Stimulated activated CD8-positive, alpha-beta memory T cell treated with anti-CD3 and anti-CD28 coated beads, Interleukin-7, amount 100 ng/mL, for 24 hours (primary cell): ENCODE measurements around the gene SLC39A9.

Experiments used
- DNase-seq: peaks from one replicate; pipeline ENCODE4 v3.0.0-alpha.2; 2020; ENCODE audit warnings: low read depth

SLC39A9 gene, protein sequence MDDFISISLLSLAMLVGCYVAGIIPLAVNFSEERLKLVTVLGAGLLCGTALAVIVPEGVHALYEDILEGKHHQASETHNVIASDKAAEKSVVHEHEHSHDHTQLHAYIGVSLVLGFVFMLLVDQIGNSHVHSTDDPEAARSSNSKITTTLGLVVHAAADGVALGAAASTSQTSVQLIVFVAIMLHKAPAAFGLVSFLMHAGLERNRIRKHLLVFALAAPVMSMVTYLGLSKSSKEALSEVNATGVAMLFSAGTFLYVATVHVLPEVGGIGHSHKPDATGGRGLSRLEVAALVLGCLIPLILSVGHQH

DNA sequence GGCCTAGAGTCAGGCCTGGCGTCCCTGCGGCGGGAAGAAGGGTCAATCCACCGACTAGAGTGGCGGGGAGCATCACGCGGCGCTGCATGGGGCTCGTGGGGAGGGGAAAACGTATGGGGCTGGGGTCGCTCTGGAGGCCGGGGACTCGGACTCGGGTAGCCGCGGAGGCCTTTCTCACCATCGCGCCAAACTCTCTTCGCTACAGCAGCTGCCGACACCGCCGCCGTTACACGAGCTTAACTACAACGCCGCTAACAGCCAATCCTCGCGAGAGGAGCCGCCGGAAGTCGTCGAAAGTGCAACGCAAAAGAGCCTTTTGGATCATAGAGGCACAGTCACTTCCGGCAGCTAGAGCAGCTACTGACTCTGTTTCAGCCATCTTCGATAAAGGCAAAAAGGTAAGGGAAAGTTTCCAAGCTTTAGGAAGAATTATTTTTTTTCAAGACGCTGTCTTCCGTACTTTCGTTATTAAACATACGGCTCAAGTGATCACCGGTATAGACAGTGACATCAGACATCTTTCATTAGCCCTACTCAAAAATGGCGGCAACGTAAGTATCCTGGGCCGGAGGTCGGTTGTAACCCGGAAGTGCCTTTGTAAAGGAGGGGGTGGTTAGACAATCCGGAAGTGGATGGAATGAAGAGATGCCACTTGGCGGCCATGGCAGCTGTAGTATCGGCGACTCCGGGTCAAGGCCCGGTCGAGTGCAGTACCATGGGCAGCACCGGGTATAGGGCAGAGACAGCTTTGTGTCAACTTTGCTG lies at the start of gene SLC39A9, which contains the start of gene ERH:
SLC39A9 (plus strand) TSS at position 640 of the 765 bp plus-strand sequence. CDS start 678 bp downstream, outside the sequence.
ERH (minus strand) TSS at position 247 of the 765 bp plus-strand sequence; CDS start at position 181, 66 bp downstream.
- peak; percentile 87 for DNase-seq

DNA sequence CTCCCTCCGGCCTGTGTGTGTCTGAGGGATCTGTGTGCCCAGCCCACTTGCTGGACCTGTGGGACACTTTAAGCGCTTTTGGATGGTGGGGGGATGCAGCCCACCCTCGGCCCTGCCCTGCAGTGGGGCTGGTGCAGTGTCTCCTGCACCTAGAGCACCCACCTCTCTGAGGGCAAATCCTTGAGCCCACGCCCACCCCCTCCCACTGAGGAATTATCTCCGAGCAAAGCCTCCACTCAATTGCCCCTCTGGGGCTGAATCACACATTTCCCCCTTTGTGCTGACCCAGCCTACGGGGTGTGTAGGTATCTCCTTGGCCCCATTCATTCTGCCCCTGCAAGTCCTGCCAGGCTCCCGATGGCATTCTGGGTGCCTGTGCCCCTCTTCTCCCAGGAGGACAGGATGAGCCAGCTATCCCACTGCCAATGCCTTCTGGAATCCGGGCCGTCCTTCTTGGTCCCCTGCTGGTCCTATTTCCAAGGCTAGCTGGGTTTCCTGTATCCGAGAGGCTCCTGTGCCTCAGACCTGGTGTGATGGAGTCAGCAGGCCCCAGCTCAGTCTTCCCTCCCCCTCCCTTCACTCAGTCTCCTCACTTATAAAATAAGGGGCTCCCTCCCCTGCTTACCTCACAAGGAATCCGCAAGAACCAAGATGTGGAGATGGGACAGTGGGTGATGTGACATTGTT lies 49.3 kb upstream of the SLC39A9 start:
- DNase-seq, result no peak

GRCh38 chr14:69350892-69351291 lies 47.6 kb upstream of the SLC39A9 start:
- DNase-seq, result no peak

DNA sequence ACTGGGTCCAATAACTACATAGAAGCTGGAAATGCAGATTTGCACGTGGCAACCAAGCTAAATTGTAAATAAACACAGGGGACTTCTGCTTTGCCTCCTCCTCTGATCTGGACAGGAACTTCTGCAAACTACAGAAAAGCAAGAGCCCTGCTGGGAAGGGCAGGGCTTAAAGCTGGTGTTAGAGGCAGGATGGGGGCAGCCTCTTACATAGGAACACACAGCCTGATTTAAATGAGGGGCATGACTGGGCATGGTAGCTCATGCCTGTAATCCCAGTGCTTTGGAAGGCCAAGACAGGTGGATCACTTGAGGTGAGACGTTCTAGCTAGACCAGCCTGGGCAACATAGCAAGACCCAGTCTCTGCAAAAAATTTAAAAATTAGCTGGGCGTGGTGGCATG lies 47.1 kb upstream of the SLC39A9 start:
- DNase-seq, result no peak

DNA sequence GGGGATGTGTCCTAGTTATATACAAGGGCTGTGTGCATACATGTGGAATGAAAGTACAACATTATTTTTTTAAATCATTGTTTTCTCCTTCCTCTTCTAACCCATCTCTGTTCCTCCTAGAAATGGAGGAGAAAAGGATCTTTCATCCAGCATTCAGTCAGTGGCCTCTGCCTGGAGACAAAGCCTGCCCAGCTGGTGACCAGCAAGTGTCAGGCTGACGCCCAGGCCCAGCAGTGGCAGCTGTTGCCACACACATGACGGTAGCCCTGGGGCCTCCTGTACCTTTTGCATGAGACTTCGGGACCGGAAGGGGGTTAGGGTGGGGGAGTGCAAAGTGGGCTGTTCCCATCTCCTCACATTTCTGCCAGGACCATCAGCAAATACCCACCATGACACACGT lies 46.6 kb upstream of the SLC39A9 start:
- DNase-seq, result no peak

- no peak for DNase-seq
These were observed 45.3 kb upstream of the SLC39A9 start for GRCh38 chr14:69353168-69353567.

DNA sequence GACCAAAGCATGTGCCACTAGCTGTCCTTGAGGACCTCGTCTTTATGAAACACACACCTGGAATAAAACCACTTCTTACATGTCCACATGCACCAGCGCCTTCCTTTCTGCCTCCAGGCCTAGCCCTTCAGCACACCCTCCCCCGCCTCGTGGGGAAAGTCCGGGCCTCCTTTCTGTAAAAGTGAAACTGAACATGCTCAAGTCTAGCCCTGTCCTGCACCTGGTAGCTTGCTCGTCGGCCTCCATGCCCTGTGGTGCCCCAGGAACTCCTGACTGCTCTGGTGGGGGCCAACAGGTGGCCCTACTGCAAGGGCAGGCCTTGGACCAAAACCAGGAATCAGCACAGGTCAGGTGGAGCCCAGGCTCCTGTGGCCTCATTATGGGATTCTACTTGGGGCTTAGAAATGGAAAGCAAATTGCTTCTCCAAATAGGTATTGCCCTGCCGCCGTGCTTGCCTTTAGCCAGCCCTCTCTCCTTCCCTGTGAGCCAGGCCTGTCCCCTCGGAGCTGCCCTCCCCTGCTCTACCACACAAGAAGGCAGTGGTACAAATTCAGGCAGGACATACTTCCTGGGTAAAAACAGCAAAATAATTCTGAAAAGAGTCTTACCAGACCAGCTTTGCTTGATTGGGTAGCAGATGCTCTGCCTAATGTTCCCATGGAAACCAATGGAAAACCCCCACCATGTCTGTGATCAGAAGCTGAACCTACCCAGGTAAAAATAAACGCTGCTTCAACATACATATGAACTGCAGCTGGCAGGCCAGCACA lies 43.9 kb upstream of the SLC39A9 start:
- peak; percentile 25 for DNase-seq

DNA sequence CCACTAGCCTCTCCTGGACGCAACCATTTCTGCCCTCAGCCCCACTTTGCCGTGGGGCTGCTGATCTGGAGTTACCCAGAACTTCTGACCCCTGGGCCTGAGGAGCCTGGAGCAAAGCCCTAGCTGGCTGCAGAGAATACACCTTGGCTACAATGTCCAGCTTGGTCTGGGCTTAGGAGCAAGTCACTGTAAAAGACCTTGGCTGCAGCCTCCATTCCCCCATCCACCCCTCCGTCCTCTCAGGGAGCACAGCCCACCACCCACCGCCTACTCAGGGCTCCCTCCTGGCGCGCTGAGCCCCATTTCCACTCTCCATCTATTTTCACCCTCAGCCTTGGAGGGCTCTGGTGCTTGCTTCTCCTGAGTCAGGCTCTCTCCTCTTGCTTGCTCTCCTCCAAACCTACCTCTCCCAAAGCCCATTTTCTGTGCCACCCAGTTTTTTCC lies 43.3 kb upstream of the SLC39A9 start:
- DNase-seq, result no peak

- DNase-seq, result no peak
These were observed 42.7 kb upstream of the SLC39A9 start for GRCh38 chr14:69355607-69356281.

DNA sequence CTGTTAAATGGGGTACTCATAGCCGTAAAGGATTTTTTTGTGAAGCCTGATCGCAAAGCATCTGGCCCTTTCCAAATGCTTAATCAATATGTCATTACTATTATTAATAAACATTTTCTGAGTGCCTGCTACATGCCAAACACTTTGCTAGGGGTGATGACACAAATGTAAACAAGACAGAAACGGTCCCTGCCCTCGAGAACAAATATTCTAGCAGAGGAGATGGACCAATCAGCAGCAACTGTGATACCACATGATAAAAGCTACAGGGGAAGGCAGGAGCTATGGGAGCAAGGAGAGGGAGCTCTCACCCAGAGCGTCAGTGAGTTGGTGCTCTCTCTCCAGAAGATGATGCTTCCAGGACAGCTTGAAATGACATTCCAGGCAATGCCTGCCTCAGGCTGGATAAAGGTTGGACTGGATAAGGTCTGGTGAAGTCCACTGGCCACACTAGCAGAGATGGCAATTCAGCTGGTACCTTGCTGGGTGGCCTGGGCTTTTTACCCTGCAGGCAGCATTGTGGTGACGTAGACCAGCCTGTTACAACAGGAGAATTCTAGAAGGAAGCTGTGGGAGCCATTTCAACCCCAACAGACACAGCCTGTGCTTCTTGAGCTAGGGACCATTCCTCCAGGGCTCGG lies 41.5 kb upstream of the SLC39A9 start:
- no peak for DNase-seq

DNA sequence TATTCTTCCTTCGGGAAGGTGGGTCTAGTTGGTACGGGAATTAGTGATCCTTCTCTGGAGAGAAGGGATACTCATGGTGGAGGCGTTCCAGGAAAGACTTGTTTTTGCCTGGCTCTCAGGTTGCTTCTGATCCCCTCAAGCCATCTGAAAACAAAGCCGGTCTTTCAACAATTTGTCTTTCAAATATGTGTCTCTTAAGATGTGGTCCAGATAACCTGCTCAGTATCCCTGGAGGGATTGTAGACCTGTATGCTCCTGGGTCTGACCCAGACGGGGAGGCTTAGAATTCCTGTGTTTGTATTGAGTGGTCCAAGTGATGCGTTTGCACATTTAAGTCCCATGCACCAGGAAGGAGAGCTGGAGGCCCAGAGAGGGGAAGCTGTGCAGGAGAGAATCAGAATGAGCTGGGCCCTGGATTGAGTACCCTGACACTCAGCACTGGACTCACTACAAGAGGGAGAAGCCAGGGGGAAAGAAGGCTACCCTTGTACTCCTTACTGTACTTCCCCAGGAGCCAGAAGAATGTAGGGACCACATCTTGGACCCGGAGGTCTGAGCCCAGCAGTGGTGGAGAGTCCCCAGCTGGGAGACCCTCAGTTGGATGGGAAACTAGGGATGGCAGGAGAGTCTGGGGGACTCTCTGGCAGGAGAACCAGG lies 40.8 kb upstream of the SLC39A9 start:
- no peak for DNase-seq

- DNase-seq, result no peak
These were observed 40.1 kb upstream of the SLC39A9 start for GRCh38 chr14:69358233-69358963.

GRCh38 chr14:69358966-69359365 lies 39.5 kb upstream of the SLC39A9 start:
- no peak for DNase-seq

GRCh38 chr14:69360438-69361108 lies 37.9 kb upstream of the SLC39A9 start:
- DNase-seq, result no peak

- no peak for DNase-seq
These were observed 35.4 kb upstream of the SLC39A9 start for GRCh38 chr14:69363055-69363454.

- no peak for DNase-seq
These were observed 34.5 kb upstream of the SLC39A9 start for GRCh38 chr14:69363964-69364363.

DNA sequence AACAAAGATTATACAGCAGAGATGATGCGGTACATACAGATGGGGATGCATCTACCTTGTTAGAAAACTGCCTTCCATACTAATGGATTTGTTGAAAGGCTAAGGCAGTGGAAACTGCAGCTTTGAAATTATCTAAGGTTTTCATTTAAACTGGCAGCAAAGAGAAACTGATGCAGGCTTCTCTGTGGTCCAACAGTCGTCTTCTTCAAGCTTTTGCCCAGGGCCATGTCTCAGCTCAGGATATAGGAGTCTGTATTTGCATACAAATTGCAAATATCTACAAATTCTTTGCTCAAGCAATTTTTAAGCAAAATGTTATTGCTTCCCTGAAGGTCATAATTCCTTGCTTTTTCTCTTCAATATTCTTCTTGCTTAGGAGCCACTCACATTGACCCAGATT lies 34.1 kb upstream of the SLC39A9 start:
- no peak for DNase-seq

GRCh38 chr14:69366069-69366468 lies 32.4 kb upstream of the SLC39A9 start:
- no peak for DNase-seq

GRCh38 chr14:69366761-69367160 lies 31.7 kb upstream of the SLC39A9 start:
- no peak for DNase-seq
